ENCODE measurements around the gene IDH3A. TPM values are rescaled to one million over a fixed set of nuclear protein-coding genes. Genes with fewer than 3 reads are reported as not detected.

IDH3A gene
- total RNA-seq, 1 donor from 2014 or later = 30.8 TPM

DNA sequence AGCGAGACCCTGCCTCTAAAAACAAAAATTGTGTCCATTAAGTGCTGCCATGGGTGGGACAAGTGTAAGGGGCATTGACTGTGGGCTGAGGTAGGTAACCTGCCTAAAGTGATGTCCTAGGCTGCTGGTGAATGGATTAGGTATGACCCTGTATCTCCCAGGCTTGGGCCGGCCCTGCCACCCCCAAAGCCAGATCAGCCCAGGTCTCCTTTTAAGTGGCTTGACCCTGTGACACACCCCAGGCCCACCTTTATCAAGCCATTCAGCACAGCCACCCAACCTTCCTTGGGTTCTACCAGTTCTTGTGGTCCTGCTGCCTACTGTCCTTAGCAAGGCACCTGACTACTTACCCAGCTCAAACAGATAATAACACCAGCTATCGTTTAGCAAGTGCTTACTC is 36.6 kb upstream of the IDH3A start:
- no peaks in the 10 kb centered on the region for H3K27me3 ChIP-seq (ENCODE audit: control insufficient read depth, insufficient read depth, low read length)
- FAIRE-seq = no peak
- no peak for TF ChIP-seq CTCF (IDR thresholded peaks at IDR 0.05; ENCODE audit: insufficient read depth, low read length, severe bottlenecking)
- H3K36me3 ChIP-seq (ENCODE audit: control insufficient read depth, insufficient read depth, low read length) = no peaks in the 10 kb centered on the region
- no peak for DNase-seq (ENCODE audit: low read depth)
- no peak overlapping the region for H3K4me3 ChIP-seq (ENCODE audit: low read depth, low read length)

GRCh38 chr15:78120523-78120922 is 28.6 kb upstream of the IDH3A start:
- peaks cover 2% of the 10 kb centered on the region for H3K27me3 ChIP-seq (ENCODE audit: control insufficient read depth, insufficient read depth, low read length)
- no peaks in the 10 kb centered on the region for H3K36me3 ChIP-seq (ENCODE audit: control insufficient read depth, insufficient read depth, low read length)
- H3K4me3 ChIP-seq (ENCODE audit: low read depth, low read length) = no peak overlapping the region
- TF ChIP-seq CTCF (IDR thresholded peaks at IDR 0.05; ENCODE audit: insufficient read depth, low read length, severe bottlenecking) = no peak
- DNase-seq (ENCODE audit: low read depth) (no peak), FAIRE-seq (no peak)

DNA sequence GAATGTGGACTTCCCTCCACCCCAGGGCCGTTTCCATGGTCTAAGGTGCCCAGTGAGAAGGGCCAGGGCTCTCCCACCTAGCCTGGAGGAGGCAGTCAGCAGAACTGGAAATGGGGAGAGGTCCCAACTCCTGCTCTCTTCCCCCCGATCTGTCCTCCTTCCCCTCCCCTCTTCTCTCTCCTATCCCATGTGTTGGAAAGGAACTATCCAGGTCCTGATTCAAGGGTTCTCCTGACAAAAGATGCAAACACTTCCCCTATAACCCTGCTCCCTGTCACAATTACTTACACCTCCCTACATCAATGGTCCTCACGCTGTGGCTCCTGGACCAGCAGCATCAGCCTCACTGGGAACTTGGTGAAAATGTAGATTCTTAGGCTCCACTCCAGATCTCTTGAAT is 23.9 kb upstream of the IDH3A start:
- DNase-seq (ENCODE audit: low read depth) (no peak), FAIRE-seq (no peak)
- Histone ChIP-seq H3K27me3 (ENCODE audit: control insufficient read depth, insufficient read depth, low read length) (peaks cover 2% of the 10 kb centered on the region), H3K4me3 (ENCODE audit: low read depth, low read length) (no peak overlapping the region), H3K36me3 (ENCODE audit: control insufficient read depth, insufficient read depth, low read length) (no peaks in the 10 kb centered on the region)
- TF ChIP-seq CTCF (IDR thresholded peaks at IDR 0.05; ENCODE audit: insufficient read depth, low read length, severe bottlenecking) = no peak

- FAIRE-seq (no peak), DNase-seq (ENCODE audit: low read depth) (no peak)
- peaks cover 2% of the 10 kb centered on the region for H3K27me3 ChIP-seq (ENCODE audit: control insufficient read depth, insufficient read depth, low read length)
- H3K36me3 ChIP-seq (ENCODE audit: control insufficient read depth, insufficient read depth, low read length) = no peaks in the 10 kb centered on the region
- H3K4me3 ChIP-seq (ENCODE audit: low read depth, low read length) = no peak overlapping the region
- TF ChIP-seq CTCF (IDR thresholded peaks at IDR 0.05; ENCODE audit: insufficient read depth, low read length, severe bottlenecking) = no peak
Observed at GRCh38 chr15:78127882-78128281, 21.3 kb upstream of the IDH3A start.

GRCh38 chr15:78129077-78129750 is 19.9 kb upstream of the IDH3A start:
- Histone ChIP-seq H3K36me3 (ENCODE audit: control insufficient read depth, insufficient read depth, low read length) (no peaks in the 10 kb centered on the region), H3K4me3 (ENCODE audit: low read depth, low read length) (no peak overlapping the region), H3K27me3 (ENCODE audit: control insufficient read depth, insufficient read depth, low read length) (peaks cover 2% of the 10 kb centered on the region)
- FAIRE-seq (no peak), DNase-seq (ENCODE audit: low read depth) (no peak)
- no peak for TF ChIP-seq CTCF (IDR thresholded peaks at IDR 0.05; ENCODE audit: insufficient read depth, low read length, severe bottlenecking)

GRCh38 chr15:78129751-78130287 is 19.3 kb upstream of the IDH3A start:
- no peak for FAIRE-seq

More at GRCh38 chr15:78129751-78130287, 19.3 kb upstream of the IDH3A start:
- Histone ChIP-seq H3K27me3 (ENCODE audit: control insufficient read depth, insufficient read depth, low read length) (peaks cover 2% of the 10 kb centered on the region), H3K4me3 (ENCODE audit: low read depth, low read length) (no peak overlapping the region), H3K36me3 (ENCODE audit: control insufficient read depth, insufficient read depth, low read length) (no peaks in the 10 kb centered on the region)
- TF ChIP-seq CTCF (IDR thresholded peaks at IDR 0.05; ENCODE audit: insufficient read depth, low read length, severe bottlenecking) = no peak
- no peak for DNase-seq (ENCODE audit: low read depth)

Data from bronchial epithelial cell (primary cell).